UCSD-AML1 (cell line): ENCODE measurements around the gene GSTA3.
"Not testable (repeated sequence)": the region's sequence is repeated elsewhere in the genome, so short reads cannot be mapped to it uniquely, and the experiment has no call there.

Experiments used
- DNase-seq: peaks from one replicate; lab custom pipeline; 2025; ENCODE audit not compliant: unreplicated experiment; lab: John Stamatoyannopoulos, UW

GSTA3 gene

GRCh38 chr6:52868240-52868639 lies 41.3 kb downstream of the GSTA3 start:
- DNase-seq, result no peak

- DNase-seq, result not testable (repeated sequence)
Observed at GRCh38 chr6:52861151-52861550, 48.3 kb downstream of the GSTA3 start.

- DNase-seq, result no peak
Observed at GRCh38 chr6:52858416-52858815, 51.1 kb downstream of the GSTA3 start.

GRCh38 chr6:52856137-52856536 lies 53.4 kb downstream of the GSTA3 start:
- not testable (repeated sequence) for DNase-seq

GRCh38 chr6:52849137-52849536 lies 60.4 kb downstream of the GSTA3 start:
- DNase-seq, result no peak
